Transverse colon (tissue), 3 donors: Measurements from ENCODE around the gene C5orf63.

Experiments used
- EP300 ChIP-seq: sonication (generic); formaldehyde crosslinking; IDR thresholded peaks from one replicate; pipeline ENCODE4 v1.6.1; 2017; ENCODE audit warnings: antibody characterized with exemption, low read depth
- POLR2A ChIP-seq: fragments of 450-650 bp; IDR thresholded peaks from one replicate; pipeline ENCODE4 v1.6.1; 2016; ENCODE audit warnings: antibody characterized with exemption, mild to moderate bottlenecking, moderate library complexity
- TF ChIP-seq, protein P1 (sequence below), 5 experiments: fragments of 200-600 bp in 3 of 5; fragments of 450-650 bp in 2 of 5; sonication (generic) in 3 of 5; IDR thresholded peaks; 1 replicate in 2 of 5; 2 replicates in 3 of 5; pipeline ENCODE4 v1.5.1; 2016 to 2017; ENCODE audit warnings: antibody characterized with exemption in 5 of 5, inconsistent platforms in 3 of 5, mild to moderate bottlenecking in 2 of 5, moderate library complexity in 1 of 5

DNA sequence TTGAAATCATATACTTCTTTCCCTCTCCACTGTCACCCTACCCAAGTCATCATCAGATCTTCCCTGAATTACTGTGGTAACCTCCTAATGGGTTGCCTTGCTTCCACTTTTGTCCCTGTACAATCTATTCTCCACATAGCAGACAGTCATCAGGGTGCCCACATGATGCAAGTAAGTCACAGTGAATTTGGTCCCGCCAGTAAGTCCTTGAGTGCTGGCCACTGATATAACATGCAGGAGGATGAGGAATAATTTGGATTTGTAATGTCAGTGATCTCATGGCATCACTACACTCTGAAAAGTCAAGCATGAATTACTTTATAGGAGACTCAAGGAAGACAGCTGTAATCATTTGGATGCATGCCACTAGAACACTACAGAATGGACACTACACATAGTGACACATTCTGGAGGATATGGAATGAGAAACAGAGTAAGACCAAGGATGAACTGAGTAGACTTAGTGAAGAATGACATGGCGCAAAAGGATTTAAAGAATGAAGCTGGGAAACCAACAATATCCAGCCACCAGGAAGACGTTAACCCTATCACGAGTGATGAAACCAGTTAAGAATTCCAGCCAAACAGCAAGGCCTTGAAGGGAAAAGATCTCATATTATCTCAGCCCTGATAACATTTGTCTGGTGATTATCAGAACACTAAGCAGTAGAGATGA, 71.5 kb downstream of the C5orf63 start:
- TF ChIP-seq, protein P1, sequence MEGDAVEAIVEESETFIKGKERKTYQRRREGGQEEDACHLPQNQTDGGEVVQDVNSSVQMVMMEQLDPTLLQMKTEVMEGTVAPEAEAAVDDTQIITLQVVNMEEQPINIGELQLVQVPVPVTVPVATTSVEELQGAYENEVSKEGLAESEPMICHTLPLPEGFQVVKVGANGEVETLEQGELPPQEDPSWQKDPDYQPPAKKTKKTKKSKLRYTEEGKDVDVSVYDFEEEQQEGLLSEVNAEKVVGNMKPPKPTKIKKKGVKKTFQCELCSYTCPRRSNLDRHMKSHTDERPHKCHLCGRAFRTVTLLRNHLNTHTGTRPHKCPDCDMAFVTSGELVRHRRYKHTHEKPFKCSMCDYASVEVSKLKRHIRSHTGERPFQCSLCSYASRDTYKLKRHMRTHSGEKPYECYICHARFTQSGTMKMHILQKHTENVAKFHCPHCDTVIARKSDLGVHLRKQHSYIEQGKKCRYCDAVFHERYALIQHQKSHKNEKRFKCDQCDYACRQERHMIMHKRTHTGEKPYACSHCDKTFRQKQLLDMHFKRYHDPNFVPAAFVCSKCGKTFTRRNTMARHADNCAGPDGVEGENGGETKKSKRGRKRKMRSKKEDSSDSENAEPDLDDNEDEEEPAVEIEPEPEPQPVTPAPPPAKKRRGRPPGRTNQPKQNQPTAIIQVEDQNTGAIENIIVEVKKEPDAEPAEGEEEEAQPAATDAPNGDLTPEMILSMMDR (IDR thresholded peaks at IDR 0.05), result no peak
- TF ChIP-seq EP300 (no peak), POLR2A (no peak)
